RWPE1 (cell line): ENCODE data around the gene OR6Y1.

Source experiments
- CTCF ChIA-PET: fragments of 350-600 bp; sonication (Branson Sonifier 250); formaldehyde crosslinking; extraction: SDS; loops from one replicate; lab custom pipeline; 2021; lab: Yijun Ruan, JAX
- POLR2A ChIA-PET: fragments of 400-600 bp; formaldehyde crosslinking; extraction: SDS; loops from one replicate; lab custom pipeline; 2020; ENCODE audit warnings: antibody characterized with exemption; ENCODE audit not compliant: low non-redundant PET; lab: Yijun Ruan, JAX
- DNase-seq: peaks from one replicate; pipeline ENCODE4 v3.0.0; 2012; ENCODE audit warnings: low spot score
- H3K27ac ChIP-seq: fragments of 450-650 bp; 2 replicates; pipeline ENCODE4 v1.5.1; 2017
- CTCF ChIP-seq: fragments of 450-650 bp; conservative IDR thresholded peaks from 2 replicates; pipeline ENCODE4 v1.5.1; 2017; ENCODE audit warnings: low read depth, mild to moderate bottlenecking

The OR6Y1 gene

DNA sequence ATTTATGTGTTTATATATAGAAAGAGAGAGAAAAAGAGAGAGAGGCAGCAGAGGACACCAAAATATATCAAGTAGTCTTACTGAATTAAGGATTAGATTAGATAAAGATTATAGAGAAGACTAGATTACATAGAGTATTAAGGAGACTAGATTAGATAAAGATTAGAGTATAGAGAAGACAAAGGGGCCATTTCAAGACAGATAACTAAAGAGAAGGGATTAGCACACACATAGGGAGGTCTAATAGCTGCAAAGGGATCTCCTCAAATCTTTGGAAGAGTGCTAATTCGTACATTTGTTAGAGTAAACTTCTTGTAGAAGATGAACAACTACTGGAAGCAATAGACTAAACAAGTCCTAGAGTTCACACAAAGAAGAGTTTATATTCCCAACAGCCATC, 34.2 kb downstream of the OR6Y1 start:
- TF ChIP-seq CTCF: no peak
- ChIA-PET POLR2A (no interaction called here), CTCF (no interaction called here)
- DNase-seq: no peak
- no peak overlapping the region for H3K27ac ChIP-seq

DNA sequence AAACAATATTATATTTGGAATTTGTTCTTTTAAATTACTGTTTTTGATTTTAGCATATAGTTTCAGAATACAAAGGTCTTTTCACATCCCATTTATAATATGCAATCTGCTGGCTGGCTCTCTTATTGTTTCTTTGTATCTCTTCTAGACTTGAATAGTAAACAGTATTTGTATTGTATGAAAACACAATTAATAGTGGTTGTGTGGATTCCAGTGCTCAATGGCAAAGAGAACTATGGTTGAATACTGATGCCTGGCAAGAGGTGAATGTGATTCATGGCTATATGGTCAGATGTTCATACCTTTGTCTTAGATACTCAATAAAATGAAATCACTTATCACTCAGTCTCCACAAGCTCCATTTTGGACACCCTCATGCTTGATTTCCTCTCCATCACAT, 37.2 kb downstream of the OR6Y1 start:
- no peak for DNase-seq
- ChIA-PET CTCF (no interaction called here), POLR2A (no interaction called here)
- no peak for TF ChIP-seq CTCF
- H3K27ac ChIP-seq: no peak overlapping the region

DNA sequence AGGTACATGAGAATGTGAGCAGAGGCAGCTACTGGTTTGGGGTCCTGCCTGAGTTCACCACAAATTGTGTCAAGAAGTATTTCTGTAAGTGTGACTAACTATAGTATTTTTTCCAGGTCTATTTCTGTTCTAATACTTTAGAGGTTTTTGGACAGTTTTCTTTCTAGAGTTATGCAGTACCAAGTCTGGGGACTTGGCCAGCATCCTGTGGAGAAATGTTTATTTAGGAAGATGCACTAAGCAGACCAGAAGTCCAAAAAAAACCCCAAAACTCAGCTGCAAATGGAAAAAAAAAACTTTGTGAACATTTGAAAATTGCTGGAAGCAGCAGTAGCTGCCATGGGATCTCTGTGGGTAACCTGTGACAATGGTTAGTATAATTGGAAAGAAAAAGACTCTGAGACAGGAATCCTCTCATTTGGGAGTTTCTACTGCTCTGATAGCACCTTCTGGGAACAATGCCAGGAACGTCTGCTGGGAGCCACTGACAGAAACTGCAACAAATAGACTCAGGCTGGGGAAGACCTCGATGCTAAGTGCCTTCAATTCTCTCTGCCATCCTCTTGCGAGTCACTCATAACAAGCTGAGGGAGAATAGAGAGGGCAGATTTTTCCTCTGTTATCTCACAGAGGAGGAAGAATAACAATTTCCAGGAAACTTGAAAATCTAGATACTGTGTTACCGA, 44.6 kb downstream of the OR6Y1 start:
- DNase-seq: no peak

DNA sequence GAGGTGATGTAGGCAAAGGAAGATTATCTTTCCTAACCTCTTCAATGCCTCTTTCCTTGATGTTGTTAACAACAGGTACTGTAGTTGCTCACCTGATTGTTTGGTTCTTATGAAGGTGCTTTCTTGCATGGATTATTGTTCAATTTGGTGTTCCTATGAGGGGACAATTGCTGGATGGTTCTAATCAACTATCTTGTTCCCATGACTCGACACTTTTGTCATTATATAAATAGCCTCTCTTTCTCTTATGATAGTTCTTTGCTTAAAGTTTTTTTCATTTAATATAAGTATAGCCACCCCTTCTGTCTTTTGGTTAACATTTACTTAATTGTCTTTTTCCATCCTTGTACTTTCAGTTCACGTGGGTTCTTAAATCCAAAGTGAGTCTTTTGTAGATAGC, 46.7 kb downstream of the OR6Y1 start:
- no peak for TF ChIP-seq CTCF
- H3K27ac ChIP-seq: no peak overlapping the region
- POLR2A ChIA-PET: no interaction called here
- DNase-seq: no peak
- CTCF ChIA-PET: no interaction called here

More for the DNA sequence above, 44.6 kb downstream of the OR6Y1 start:
- ChIA-PET POLR2A (no interaction called here), CTCF (no interaction called here)
- no peak overlapping the region for H3K27ac ChIP-seq
- no peak for TF ChIP-seq CTCF

- no peak overlapping the region for H3K27ac ChIP-seq
- TF ChIP-seq CTCF: no peak
- no peak for DNase-seq
- CTCF ChIA-PET: no interaction called here
- POLR2A ChIA-PET: no interaction called here
Measured at GRCh38 chr1:158506369-158506987, 47.7 kb downstream of the OR6Y1 start.

DNA sequence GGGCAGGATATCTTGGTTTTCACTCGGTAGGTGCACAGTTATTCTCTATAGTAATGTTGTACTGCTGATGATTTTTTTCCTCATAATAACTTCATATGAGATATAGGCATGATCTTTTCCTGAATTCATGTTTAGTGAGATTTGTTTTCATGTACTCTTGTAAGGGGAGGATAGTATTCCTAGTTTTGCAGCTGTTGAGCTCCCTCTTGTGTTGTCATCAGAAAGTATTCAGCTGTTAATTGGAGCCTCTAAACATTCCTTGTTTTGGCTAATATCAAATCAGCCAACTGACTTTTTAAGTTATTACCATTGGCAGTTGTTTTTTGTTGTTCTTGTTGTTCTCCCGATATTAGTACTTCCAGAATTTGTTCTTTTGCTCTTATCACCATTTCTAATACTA, 57.8 kb downstream of the OR6Y1 start:
- POLR2A ChIA-PET: no interaction called here
- DNase-seq: no peak
- CTCF ChIA-PET: interaction anchor here (0.6 kb wide), 2 partner anchors 130 to 292 kb away, joined by 3 read pairs; no protein-coding TSS in a partner anchor
- no peak for TF ChIP-seq CTCF
- no peak overlapping the region for H3K27ac ChIP-seq
